ENCODE data around the gene SIX5.

- no peak for TF ChIP-seq POLR2A (IDR thresholded peaks at IDR 0.05)
- TF ChIP-seq, protein P1, sequence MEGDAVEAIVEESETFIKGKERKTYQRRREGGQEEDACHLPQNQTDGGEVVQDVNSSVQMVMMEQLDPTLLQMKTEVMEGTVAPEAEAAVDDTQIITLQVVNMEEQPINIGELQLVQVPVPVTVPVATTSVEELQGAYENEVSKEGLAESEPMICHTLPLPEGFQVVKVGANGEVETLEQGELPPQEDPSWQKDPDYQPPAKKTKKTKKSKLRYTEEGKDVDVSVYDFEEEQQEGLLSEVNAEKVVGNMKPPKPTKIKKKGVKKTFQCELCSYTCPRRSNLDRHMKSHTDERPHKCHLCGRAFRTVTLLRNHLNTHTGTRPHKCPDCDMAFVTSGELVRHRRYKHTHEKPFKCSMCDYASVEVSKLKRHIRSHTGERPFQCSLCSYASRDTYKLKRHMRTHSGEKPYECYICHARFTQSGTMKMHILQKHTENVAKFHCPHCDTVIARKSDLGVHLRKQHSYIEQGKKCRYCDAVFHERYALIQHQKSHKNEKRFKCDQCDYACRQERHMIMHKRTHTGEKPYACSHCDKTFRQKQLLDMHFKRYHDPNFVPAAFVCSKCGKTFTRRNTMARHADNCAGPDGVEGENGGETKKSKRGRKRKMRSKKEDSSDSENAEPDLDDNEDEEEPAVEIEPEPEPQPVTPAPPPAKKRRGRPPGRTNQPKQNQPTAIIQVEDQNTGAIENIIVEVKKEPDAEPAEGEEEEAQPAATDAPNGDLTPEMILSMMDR (IDR thresholded peaks at IDR 0.05): no peak
Observed at GRCh38 chr19:45746866-45747265, 22.2 kb downstream of the SIX5 start.
